Smooth muscle cell (in vitro differentiated cells): ENCODE results near the gene EP400. TPM values are rescaled to one million over a fixed set of nuclear protein-coding genes. Genes with fewer than 3 reads are reported as not detected.

Experiments
- DNase-seq: peaks from one replicate; lab custom pipeline; 2025; ENCODE audit not compliant: unreplicated experiment; lab: John Stamatoyannopoulos, UW
- H2AFZ ChIP-seq: fragments of 200-600 bp; sonication (generic); 2 replicates; pipeline ENCODE4 v1.6.0; 2016; ENCODE audit warnings: antibody characterized with exemption, low read depth, mild to moderate bottlenecking
- H3F3A ChIP-seq: fragments of 200-600 bp; sonication (generic); 2 replicates; pipeline ENCODE4 v1.6.0; 2017; ENCODE audit warnings: antibody characterized with exemption, low read depth
- H3K27ac ChIP-seq: fragments of 200-600 bp; sonication (generic); 2 replicates; pipeline ENCODE4 v1.5.1; 2016; ENCODE audit warnings: low read depth, mild to moderate bottlenecking
- H3K27me3 ChIP-seq: fragments of 200-600 bp; sonication (generic); 2 replicates; pipeline ENCODE4 v1.6.1; 2016; ENCODE audit warnings: low read depth, mild to moderate bottlenecking
- H3K36me3 ChIP-seq: fragments of 200-600 bp; sonication (generic); 2 replicates; pipeline ENCODE4 v1.5.1; 2016; ENCODE audit warnings: low read depth
- H3K4me1 ChIP-seq: fragments of 200-600 bp; sonication (generic); 2 replicates; pipeline ENCODE4 v1.5.1; 2016; ENCODE audit warnings: low read depth
- H3K4me2 ChIP-seq: fragments of 200-600 bp; sonication (generic); 2 replicates; pipeline ENCODE4 v1.6.0; 2016; ENCODE audit warnings: mild to moderate bottlenecking
- H3K4me3 ChIP-seq: fragments of 200-600 bp; sonication (generic); 2 replicates; pipeline ENCODE4 v1.5.1; 2016; ENCODE audit warnings: mild to moderate bottlenecking
- H3K79me2 ChIP-seq: fragments of 200-600 bp; sonication (generic); 2 replicates; pipeline ENCODE4 v1.6.0; 2016; ENCODE audit warnings: low read depth, mild to moderate bottlenecking
- H3K9ac ChIP-seq: fragments of 200-600 bp; sonication (generic); 2 replicates; pipeline ENCODE4 v1.6.0; 2016; ENCODE audit warnings: low read depth
- H3K9me3 ChIP-seq: fragments of 200-600 bp; sonication (generic); replicated peaks from 2 replicates; pipeline ENCODE4 v1.5.1; 2016; ENCODE audit warnings: low read depth
- H4K20me1 ChIP-seq: fragments of 200-600 bp; sonication (generic); 2 replicates; pipeline ENCODE4 v1.6.0; 2016; ENCODE audit warnings: low read depth
- CTCF ChIP-seq: fragments of 200-600 bp; sonication (generic); IDR thresholded peaks from 2 replicates; pipeline ENCODE4 v1.5.1; 2017; ENCODE audit warnings: borderline replicate concordance, mild to moderate bottlenecking, antibody characterized with exemption; ENCODE audit not compliant: insufficient read depth, poor library complexity, severe bottlenecking
- WGBS: methylation state at CpG from one replicate; pipeline ENCODE4 v1.1.7; 2016; ENCODE audit warnings: low lambda C conversion rate; 5-methylcytosine and 5-hydroxymethylcytosine counted together
- polyA plus RNA-seq: library from polyadenylated mRNA; unstranded; fragments of >200 nt; fragmentation: Nextera tagmentation; extraction: Ambion mirVana; gene quantifications from 2 replicates; pipeline ENCODE4 v1.2.1, GENCODE V29; 2016
- total RNA-seq: library from RNA; depleted of rRNA; stranded (reverse); fragments of >200 nt; gene quantifications from 2 replicates; pipeline ENCODE4 v1.2.3, GENCODE V29; 2014

The EP400 gene
- total and polyA plus RNA-seq, 2 experiments from 2014 or later: 6.6 to 13.6 TPM

- H3K4me1 ChIP-seq: no peaks in the 10 kb centered on the region
- no peaks in the 10 kb centered on the region for H3K36me3 ChIP-seq
- H3K4me2 ChIP-seq: no peak overlapping the region
- no peak overlapping the region for H2AFZ ChIP-seq
- no peak overlapping the region for H3K9ac ChIP-seq
- H3K79me2 ChIP-seq: peaks cover 3% of the 10 kb centered on the region
- H3K4me3 ChIP-seq: no peak overlapping the region
- no peaks in the 10 kb centered on the region for H3K9me3 ChIP-seq
- H3F3A ChIP-seq: no peaks in the 10 kb centered on the region
- WGBS: 100% methylated on average over 3 of the region's 3 CpGs
- no peak for DNase-seq
- no peak overlapping the region for H3K27ac ChIP-seq
- peaks cover 31% of the 10 kb centered on the region for H4K20me1 ChIP-seq
- no peak for TF ChIP-seq CTCF
- no peaks in the 10 kb centered on the region for H3K27me3 ChIP-seq
These were observed 160.9 kb downstream of the EP400 start for GRCh38 chr12:132110677-132111076.

- TF ChIP-seq CTCF: no peak
- WGBS: 97% methylated on average over 19 of the region's 19 CpGs
These were observed 162.0 kb downstream of the EP400 start for GRCh38 chr12:132111654-132112304.

GRCh38 chr12:132114667-132115066 is 164.9 kb downstream of the EP400 start:
- Histone ChIP-seq H2AFZ (no peak overlapping the region), H3K4me2 (no peak overlapping the region), H3K79me2 (no peaks in the 10 kb centered on the region), H3K36me3 (no peaks in the 10 kb centered on the region), H3K9me3 (no peaks in the 10 kb centered on the region), H3F3A (no peaks in the 10 kb centered on the region), H3K27me3 (no peaks in the 10 kb centered on the region), H3K4me3 (no peak overlapping the region), H3K4me1 (no peaks in the 10 kb centered on the region), H3K9ac (no peak overlapping the region), H3K27ac (no peak overlapping the region), H4K20me1 (no peaks in the 10 kb centered on the region)
- no peak for DNase-seq
- 98% methylated on average over 6 of the region's 6 CpGs for WGBS
- no peak for TF ChIP-seq CTCF

More at GRCh38 chr12:132111654-132112304, 162.0 kb downstream of the EP400 start:
- Histone ChIP-seq H3K27ac (no peak overlapping the region), H3K4me1 (no peaks in the 10 kb centered on the region), H3K9me3 (no peaks in the 10 kb centered on the region), H3K4me3 (no peak overlapping the region), H3K79me2 (peaks cover under 1% of the 10 kb centered on the region), H4K20me1 (peaks cover 20% of the 10 kb centered on the region), H3K27me3 (no peaks in the 10 kb centered on the region), H3K9ac (no peak overlapping the region), H3F3A (no peaks in the 10 kb centered on the region), H2AFZ (no peak overlapping the region), H3K36me3 (no peaks in the 10 kb centered on the region), H3K4me2 (no peak overlapping the region)
- DNase-seq: no peak

- 98% methylated on average over 9 of the region's 9 CpGs for WGBS
- no peaks in the 10 kb centered on the region for H3K27me3 ChIP-seq
- DNase-seq: no peak
- H3K9me3 ChIP-seq: no peaks in the 10 kb centered on the region
- no peaks in the 10 kb centered on the region for H4K20me1 ChIP-seq
- no peak overlapping the region for H3K27ac ChIP-seq
- H3K4me2 ChIP-seq: no peak overlapping the region
- no peak overlapping the region for H2AFZ ChIP-seq
- no peak overlapping the region for H3K4me3 ChIP-seq
- no peaks in the 10 kb centered on the region for H3K79me2 ChIP-seq
- no peak for TF ChIP-seq CTCF
- H3F3A ChIP-seq: no peaks in the 10 kb centered on the region
- H3K36me3 ChIP-seq: no peaks in the 10 kb centered on the region
- no peak overlapping the region for H3K9ac ChIP-seq
- H3K4me1 ChIP-seq: no peaks in the 10 kb centered on the region
These were observed 165.8 kb downstream of the EP400 start for GRCh38 chr12:132115500-132115899.
